ENCODE results near the gene FNBP1. TPM values are rescaled to one million over a fixed set of nuclear protein-coding genes. Genes with fewer than 3 reads are reported as not detected.

Gene FNBP1
- total RNA-seq, 1 donor from 2014 or later: 25.6 TPM

- no peak overlapping the region for H3K4me3 ChIP-seq (ENCODE audit: low read depth, low read length)
- TF ChIP-seq CTCF (conservative IDR thresholded peaks at IDR 0.05; ENCODE audit: low read depth, low read length): no peak
- no peak for DNase-seq (ENCODE audit: low read depth)
These were observed 177.2 kb downstream of the FNBP1 start for GRCh38 chr9:129865668-129866320.

DNA sequence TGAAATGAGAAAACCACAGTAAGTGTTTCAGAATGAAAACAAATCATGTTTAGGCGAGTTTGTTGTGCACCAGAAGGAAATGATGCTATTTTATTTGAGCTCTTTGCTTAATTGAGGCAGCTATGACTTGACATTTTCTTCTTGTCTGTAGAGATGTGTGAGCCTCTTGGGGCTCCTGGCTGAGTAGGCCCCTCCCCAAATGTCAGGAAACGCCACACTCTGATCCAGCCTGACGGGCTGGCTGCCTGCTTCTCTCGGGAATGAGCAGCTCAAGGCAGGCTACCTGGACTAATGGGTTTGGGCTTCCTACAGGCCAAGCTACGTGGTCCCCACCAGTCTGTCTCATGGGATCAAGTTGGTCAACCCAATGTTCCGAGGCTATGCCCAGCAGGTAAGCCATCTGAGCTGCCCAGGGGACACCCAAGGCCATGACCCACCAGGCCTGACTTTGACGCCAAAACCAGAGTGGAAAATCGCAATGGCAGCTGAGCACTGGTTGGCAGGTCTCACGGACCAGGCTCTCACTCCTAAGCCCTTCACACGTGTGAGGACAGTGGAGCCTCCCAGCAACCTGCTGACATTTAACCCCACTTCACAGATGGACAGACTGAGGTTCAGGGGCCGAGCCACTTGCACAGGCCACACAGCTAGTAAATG lies 177.9 kb downstream of the FNBP1 start:
- no peak for DNase-seq (ENCODE audit: low read depth)
- no peak for TF ChIP-seq CTCF (conservative IDR thresholded peaks at IDR 0.05; ENCODE audit: low read depth, low read length)
- H3K4me3 ChIP-seq (ENCODE audit: low read depth, low read length): no peak overlapping the region

DNA sequence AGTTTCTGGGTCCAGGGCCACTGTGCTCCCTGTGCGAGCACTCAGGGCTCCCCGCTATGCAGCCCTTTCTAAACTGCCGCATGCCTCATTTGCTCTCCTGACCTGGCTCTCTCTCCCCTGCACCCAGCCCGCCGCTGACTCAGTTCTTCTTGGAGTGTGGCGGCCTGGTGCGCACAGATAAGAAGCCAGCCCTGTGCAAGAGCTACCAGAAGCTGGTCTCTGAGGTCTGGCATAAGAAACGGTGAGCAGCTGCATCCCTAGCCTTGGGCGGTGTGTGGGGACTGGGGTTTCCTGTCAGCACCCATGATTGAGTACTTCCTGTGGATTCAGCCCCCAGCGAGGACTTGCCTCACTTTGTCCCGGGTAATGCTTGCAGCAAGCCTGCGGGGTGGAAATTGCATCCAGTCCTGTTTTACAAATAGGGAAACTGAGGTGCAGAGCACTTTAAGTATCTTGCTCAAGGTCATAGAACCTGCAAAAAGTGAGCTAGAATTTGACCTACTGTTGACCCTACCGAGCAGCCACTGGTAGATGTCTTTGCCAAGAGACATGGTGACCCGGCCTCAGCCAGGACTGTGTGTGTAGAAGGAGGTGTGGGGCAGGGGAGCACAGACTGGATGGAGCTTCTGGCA lies 179.8 kb downstream of the FNBP1 start:
- TF ChIP-seq CTCF (conservative IDR thresholded peaks at IDR 0.05; ENCODE audit: low read depth, low read length): no peak
- H3K4me3 ChIP-seq (ENCODE audit: low read depth, low read length): no peak overlapping the region
- no peak for DNase-seq (ENCODE audit: low read depth)

DNA sequence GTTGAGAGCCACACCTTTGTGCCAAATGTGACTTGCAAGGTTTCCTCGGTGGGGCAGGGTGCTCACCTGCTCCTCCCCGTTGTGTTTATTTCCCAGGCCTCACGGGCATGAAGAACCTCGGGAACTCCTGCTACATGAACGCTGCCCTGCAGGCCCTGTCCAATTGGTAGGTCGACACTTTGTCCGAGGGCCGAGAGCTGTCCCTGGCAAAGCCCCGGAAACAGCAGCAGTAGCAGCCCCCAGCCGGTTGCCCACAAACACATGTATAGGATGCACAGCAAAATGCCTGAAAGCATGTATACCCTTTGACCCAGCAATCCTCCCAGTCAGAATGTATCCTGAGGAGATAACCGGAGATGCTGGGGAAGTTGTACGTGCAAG lies 181.6 kb downstream of the FNBP1 start:
- H3K4me3 ChIP-seq (ENCODE audit: low read depth, low read length): no peak overlapping the region
- no peak for DNase-seq (ENCODE audit: low read depth)
- no peak for TF ChIP-seq CTCF (conservative IDR thresholded peaks at IDR 0.05; ENCODE audit: low read depth, low read length)

DNA sequence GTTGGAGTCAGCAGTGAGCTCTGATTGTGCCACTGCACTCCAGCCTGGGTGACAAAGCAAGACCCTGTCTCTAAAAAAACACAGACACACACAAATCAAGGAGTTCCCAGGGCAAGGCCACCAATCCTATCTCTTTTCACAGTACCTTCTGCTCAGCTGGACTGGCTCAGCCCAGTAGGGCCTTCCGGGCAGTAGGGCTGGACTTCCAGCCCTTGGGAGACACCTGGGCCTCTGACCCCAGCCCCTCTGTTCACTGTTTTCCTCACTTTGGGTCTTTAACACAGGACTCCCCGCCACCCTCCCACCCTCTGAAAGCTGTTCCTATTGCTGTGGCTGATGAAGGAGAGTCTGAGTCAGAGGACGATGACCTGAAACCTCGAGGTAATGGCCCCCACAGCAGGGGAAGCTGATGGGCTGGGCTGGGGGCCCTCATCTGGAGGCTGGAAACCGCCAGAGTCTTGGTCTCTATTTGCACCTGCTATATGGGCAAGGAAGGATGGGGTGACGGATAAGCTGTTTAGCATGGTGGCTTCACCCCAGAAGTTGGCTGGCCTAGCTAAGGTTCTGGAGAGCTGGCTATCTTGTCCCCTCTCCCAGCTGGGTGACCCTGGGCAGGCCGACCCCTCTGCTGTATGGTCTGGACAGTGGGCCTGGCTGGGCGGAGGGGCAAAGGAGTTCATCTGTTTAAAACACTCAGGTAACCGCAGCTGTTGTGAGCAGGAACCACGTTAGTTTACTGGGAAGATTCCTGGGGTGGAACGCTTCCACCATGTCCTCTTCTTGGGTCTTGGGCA lies 182.1 kb downstream of the FNBP1 start:
- no peak for DNase-seq (ENCODE audit: low read depth)
- no peak overlapping the region for H3K4me3 ChIP-seq (ENCODE audit: low read depth, low read length)
- TF ChIP-seq CTCF (conservative IDR thresholded peaks at IDR 0.05; ENCODE audit: low read depth, low read length): no peak

DNA sequence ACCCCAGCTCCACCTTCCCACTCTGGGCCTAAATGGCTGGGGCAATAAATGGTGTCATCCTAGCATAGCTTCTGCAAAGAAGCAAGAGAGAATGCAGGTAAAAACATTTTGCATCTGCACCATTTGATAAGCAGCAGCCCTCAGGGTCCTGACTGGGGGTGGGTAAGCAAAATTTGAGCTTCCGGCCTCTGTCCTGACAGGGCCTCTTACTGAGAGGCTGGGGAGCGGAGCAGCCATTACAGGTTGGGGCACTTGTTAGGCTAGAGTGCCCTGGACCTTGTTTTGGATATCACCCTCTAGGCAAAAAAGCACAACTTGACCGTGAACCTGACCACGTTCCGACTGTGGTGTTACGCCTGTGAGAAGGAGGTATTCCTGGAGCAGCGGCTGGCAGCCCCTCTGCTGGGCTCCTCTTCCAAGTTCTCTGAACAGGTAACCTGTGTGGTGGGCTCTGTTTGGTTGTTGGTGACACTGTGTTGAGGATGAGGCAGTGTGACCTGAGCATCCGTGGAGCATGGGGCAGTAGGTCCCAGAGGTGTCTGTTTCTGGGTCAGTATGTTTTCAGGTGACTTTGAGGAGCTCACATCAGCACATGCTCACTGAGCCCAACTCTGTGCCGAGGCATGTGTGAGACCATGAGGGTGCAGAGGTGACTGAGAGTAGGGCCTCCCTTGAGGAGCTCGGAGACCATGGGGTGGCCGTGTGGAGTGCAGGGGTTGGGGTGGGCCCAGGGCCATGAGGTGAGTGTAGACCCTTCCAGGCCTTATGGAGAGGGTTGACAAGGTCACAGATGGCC lies 184.6 kb downstream of the FNBP1 start:
- no peak for TF ChIP-seq CTCF (conservative IDR thresholded peaks at IDR 0.05; ENCODE audit: low read depth, low read length)
- H3K4me3 ChIP-seq (ENCODE audit: low read depth, low read length): no peak overlapping the region
- no peak for DNase-seq (ENCODE audit: low read depth)

Data from epithelial cell of proximal tubule (primary cell).